ENCODE data around the gene ZBTB38.

ZBTB38 gene

GRCh38 chr3:141412936-141413354, 44.6 kb downstream of the ZBTB38 start:
- 100% methylated on average over 1 of the region's 11 CpGs for WGBS (ENCODE audit: insufficient coverage, insufficient read length)
- H3K9me3 ChIP-seq (ENCODE audit: control insufficient read depth, insufficient read depth, low read length): no peaks in the 10 kb centered on the region
- H3K27me3 ChIP-seq (ENCODE audit: control insufficient read depth, insufficient read depth, low read length): no peaks in the 10 kb centered on the region
- H3K4me3 ChIP-seq (ENCODE audit: low read length): no peak overlapping the region
- no peak overlapping the region for H3K27ac ChIP-seq (ENCODE audit: low read length)
- no peaks in the 10 kb centered on the region for H3K4me1 ChIP-seq (ENCODE audit: control insufficient read depth, insufficient read depth, low read length)
- DNase-seq (ENCODE audit: low read depth, low spot score): no peak
- H3K36me3 ChIP-seq (ENCODE audit: control insufficient read depth, insufficient read depth, low read length): no peaks in the 10 kb centered on the region

- H3K4me3 ChIP-seq (ENCODE audit: low read length): no peak overlapping the region
- no peaks in the 10 kb centered on the region for H3K9me3 ChIP-seq (ENCODE audit: control insufficient read depth, insufficient read depth, low read length)
- no peak for DNase-seq (ENCODE audit: low read depth, low spot score)
- no peaks in the 10 kb centered on the region for H3K27me3 ChIP-seq (ENCODE audit: control insufficient read depth, insufficient read depth, low read length)
- H3K27ac ChIP-seq (ENCODE audit: low read length): no peak overlapping the region
- no peaks in the 10 kb centered on the region for H3K4me1 ChIP-seq (ENCODE audit: control insufficient read depth, insufficient read depth, low read length)
- no CpG with 5 or more reads among the region's 3 CpGs for WGBS (ENCODE audit: insufficient coverage, insufficient read length)
- H3K36me3 ChIP-seq (ENCODE audit: control insufficient read depth, insufficient read depth, low read length): no peaks in the 10 kb centered on the region
Measured at GRCh38 chr3:141413391-141413790, 45.1 kb downstream of the ZBTB38 start.

GRCh38 chr3:141413801-141414689, 45.7 kb downstream of the ZBTB38 start:
- no peaks in the 10 kb centered on the region for H3K4me1 ChIP-seq (ENCODE audit: control insufficient read depth, insufficient read depth, low read length)

GRCh38 chr3:141414800-141415462, 46.6 kb downstream of the ZBTB38 start:
- no peaks in the 10 kb centered on the region for H3K27me3 ChIP-seq (ENCODE audit: control insufficient read depth, insufficient read depth, low read length)
- no peaks in the 10 kb centered on the region for H3K36me3 ChIP-seq (ENCODE audit: control insufficient read depth, insufficient read depth, low read length)
- WGBS (ENCODE audit: insufficient coverage, insufficient read length): no CpG with 5 or more reads among the region's 5 CpGs
- H3K4me1 ChIP-seq (ENCODE audit: control insufficient read depth, insufficient read depth, low read length): no peaks in the 10 kb centered on the region
- H3K27ac ChIP-seq (ENCODE audit: low read length): no peak overlapping the region
- no peak for DNase-seq (ENCODE audit: low read depth, low spot score)
- no peaks in the 10 kb centered on the region for H3K9me3 ChIP-seq (ENCODE audit: control insufficient read depth, insufficient read depth, low read length)
- no peak overlapping the region for H3K4me3 ChIP-seq (ENCODE audit: low read length)

More at GRCh38 chr3:141413801-141414689, 45.7 kb downstream of the ZBTB38 start:
- Histone ChIP-seq H3K9me3 (ENCODE audit: control insufficient read depth, insufficient read depth, low read length) (no peaks in the 10 kb centered on the region), H3K27ac (ENCODE audit: low read length) (no peak overlapping the region), H3K36me3 (ENCODE audit: control insufficient read depth, insufficient read depth, low read length) (no peaks in the 10 kb centered on the region), H3K4me3 (ENCODE audit: low read length) (no peak overlapping the region), H3K27me3 (ENCODE audit: control insufficient read depth, insufficient read depth, low read length) (no peaks in the 10 kb centered on the region)
- WGBS (ENCODE audit: insufficient coverage, insufficient read length): no CpG with 5 or more reads among the region's 11 CpGs
- no peak for DNase-seq (ENCODE audit: low read depth, low spot score)

GRCh38 chr3:141415953-141416352, 47.6 kb downstream of the ZBTB38 start:
- 100% methylated on average over 2 of the region's 3 CpGs for WGBS (ENCODE audit: insufficient coverage, insufficient read length)
- no peak overlapping the region for H3K27ac ChIP-seq (ENCODE audit: low read length)
- no peaks in the 10 kb centered on the region for H3K4me1 ChIP-seq (ENCODE audit: control insufficient read depth, insufficient read depth, low read length)
- H3K9me3 ChIP-seq (ENCODE audit: control insufficient read depth, insufficient read depth, low read length): no peaks in the 10 kb centered on the region
- H3K36me3 ChIP-seq (ENCODE audit: control insufficient read depth, insufficient read depth, low read length): no peaks in the 10 kb centered on the region
- no peak overlapping the region for H3K4me3 ChIP-seq (ENCODE audit: low read length)
- DNase-seq (ENCODE audit: low read depth, low spot score): no peak
- no peaks in the 10 kb centered on the region for H3K27me3 ChIP-seq (ENCODE audit: control insufficient read depth, insufficient read depth, low read length)
